PC-9 (cell line): ENCODE results near the gene SP110.

Source experiments
- EZH2 ChIP-seq: fragments of 200-600 bp; sonication (generic); IDR thresholded peaks from 2 replicates; pipeline ENCODE4 v1.8.0; 2017; ENCODE audit warnings: antibody characterized with exemption, low read depth
- TF ChIP-seq, protein P1 (sequence below): fragments of 200-600 bp; sonication (generic); conservative IDR thresholded peaks from 2 replicates; pipeline ENCODE4 v1.6.1; 2017; ENCODE audit warnings: mixed run types, antibody characterized with exemption, mild to moderate bottlenecking, moderate library complexity

DNA sequence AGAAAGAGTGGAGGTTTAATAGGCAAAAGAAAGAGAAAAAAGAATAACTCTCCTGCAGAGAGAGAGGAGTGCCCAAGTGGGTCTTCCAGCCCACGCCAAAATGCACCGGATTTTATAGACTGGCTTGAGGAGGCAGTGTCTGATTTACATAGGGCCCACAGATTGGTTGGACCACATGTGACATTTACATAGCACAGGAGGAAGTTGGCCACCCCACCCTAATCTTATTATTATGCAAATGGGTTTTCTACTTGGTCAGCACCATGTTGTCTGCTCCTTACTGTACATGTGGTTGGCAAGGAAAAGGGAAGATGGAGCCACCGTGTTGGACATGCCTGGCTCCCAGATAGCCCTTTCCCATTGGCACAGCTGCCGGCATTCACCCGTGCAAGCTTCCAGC is 56.8 kb downstream of the SP110 start:
- TF ChIP-seq, protein P1, sequence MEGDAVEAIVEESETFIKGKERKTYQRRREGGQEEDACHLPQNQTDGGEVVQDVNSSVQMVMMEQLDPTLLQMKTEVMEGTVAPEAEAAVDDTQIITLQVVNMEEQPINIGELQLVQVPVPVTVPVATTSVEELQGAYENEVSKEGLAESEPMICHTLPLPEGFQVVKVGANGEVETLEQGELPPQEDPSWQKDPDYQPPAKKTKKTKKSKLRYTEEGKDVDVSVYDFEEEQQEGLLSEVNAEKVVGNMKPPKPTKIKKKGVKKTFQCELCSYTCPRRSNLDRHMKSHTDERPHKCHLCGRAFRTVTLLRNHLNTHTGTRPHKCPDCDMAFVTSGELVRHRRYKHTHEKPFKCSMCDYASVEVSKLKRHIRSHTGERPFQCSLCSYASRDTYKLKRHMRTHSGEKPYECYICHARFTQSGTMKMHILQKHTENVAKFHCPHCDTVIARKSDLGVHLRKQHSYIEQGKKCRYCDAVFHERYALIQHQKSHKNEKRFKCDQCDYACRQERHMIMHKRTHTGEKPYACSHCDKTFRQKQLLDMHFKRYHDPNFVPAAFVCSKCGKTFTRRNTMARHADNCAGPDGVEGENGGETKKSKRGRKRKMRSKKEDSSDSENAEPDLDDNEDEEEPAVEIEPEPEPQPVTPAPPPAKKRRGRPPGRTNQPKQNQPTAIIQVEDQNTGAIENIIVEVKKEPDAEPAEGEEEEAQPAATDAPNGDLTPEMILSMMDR, result no peak
- TF ChIP-seq EZH2, result no peak
